ENCODE measurements around the gene OPCML.

OPCML gene

DNA sequence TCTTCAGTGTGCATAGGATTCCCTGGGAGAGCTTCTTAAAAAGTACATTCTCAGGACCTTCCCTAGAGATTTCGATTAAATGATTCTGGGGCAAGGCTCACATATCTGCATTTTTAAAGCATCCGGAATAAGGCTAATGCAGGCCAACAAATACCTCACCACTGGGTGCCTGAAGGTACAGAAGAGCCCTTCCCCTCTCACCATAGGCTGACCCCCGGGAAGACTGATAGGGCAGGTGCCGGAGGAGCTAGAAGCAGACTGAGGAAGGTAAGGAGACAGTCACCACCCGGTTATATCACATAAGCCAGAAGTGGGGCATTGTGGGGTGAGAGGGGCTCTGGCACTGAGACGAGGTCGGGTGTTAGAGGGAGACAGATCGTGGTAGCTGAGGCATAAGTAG, 1102.6 kb downstream of the OPCML start:
- no peak for DNase-seq (ENCODE audit: extremely low spot score)
- ChIA-PET CTCF (no interaction called here), POLR2A (no interaction called here)
- TF ChIP-seq, protein P1, sequence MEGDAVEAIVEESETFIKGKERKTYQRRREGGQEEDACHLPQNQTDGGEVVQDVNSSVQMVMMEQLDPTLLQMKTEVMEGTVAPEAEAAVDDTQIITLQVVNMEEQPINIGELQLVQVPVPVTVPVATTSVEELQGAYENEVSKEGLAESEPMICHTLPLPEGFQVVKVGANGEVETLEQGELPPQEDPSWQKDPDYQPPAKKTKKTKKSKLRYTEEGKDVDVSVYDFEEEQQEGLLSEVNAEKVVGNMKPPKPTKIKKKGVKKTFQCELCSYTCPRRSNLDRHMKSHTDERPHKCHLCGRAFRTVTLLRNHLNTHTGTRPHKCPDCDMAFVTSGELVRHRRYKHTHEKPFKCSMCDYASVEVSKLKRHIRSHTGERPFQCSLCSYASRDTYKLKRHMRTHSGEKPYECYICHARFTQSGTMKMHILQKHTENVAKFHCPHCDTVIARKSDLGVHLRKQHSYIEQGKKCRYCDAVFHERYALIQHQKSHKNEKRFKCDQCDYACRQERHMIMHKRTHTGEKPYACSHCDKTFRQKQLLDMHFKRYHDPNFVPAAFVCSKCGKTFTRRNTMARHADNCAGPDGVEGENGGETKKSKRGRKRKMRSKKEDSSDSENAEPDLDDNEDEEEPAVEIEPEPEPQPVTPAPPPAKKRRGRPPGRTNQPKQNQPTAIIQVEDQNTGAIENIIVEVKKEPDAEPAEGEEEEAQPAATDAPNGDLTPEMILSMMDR (IDR thresholded peaks at IDR 0.05; ENCODE audit: control extremely low read depth, extremely low read depth, low read depth, missing control alignments) = no peak

DNA sequence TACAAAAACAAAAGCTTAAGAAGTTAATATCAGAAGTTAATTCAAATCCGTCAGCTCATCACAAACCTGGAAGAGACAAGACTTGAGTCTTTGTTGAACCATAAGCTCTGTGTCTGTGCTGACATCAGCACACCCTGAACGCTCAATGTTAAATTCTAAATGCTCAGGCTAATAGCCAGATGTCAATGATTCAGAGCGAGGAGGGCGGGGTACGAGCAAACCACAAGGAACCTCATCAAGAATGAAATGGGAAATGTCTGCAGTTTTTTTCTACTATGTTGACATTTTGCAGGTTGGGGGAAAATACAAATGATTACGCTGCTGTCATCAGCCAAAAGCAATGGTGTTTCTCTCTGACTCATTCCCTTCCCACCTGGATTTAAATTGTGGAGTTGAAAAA, 1104.7 kb downstream of the OPCML start:
- POLR2A ChIA-PET = no interaction called here
- CTCF ChIA-PET = no interaction called here
- DNase-seq (ENCODE audit: extremely low spot score) = no peak
- TF ChIP-seq, protein P1 (IDR thresholded peaks at IDR 0.05; ENCODE audit: control extremely low read depth, extremely low read depth, low read depth, missing control alignments) = no peak

DNA sequence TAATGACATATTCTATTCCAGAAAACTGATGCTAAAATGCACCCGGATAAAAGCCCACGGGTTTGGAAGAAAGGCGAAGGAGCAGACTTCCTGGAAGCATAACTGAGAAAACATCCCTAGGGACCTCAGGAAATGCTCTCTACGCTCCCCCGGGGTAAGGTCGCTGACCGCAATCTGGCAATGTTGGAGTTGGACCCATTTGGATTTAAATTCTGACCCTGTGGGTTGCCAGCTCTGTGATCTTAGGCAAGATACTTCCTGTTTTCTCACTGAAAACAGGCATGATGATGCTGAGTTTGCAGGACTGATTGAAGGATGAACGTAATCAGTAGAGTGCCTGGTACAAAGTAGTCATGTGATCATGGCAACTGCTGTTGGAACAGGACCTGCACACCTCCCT, 1107.9 kb downstream of the OPCML start:
- ChIA-PET CTCF (interaction anchor here (0.9 to 1.8 kb wide), 3 partner anchors 10 to 13 kb away, joined by 3 to 5 read pairs (median 3); no protein-coding TSS in a partner anchor), POLR2A (no interaction called here)
- DNase-seq (ENCODE audit: extremely low spot score) = no peak
- TF ChIP-seq, protein P1 (IDR thresholded peaks at IDR 0.05; ENCODE audit: control extremely low read depth, extremely low read depth, low read depth, missing control alignments) = no peak

DNA sequence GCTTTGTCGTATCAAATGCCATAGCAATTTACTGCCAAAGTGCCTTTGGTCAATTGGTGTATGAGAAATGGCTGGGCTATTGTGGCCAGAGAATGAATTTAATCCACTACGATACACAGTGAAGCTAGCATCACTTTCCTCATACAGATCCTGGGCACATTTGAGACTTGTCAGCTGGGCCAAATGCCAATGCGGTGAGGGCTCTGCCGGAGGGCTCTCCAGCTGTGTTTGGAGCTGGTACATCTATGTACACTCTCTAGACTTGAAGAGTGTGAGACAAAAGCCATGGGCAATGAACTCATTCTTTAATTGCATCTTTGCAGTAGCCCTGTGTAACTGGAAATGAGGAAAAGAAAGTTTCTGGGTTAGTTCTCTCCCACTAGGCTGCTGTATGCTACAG, 1109.0 kb downstream of the OPCML start:
- POLR2A ChIA-PET = no interaction called here

DNA sequence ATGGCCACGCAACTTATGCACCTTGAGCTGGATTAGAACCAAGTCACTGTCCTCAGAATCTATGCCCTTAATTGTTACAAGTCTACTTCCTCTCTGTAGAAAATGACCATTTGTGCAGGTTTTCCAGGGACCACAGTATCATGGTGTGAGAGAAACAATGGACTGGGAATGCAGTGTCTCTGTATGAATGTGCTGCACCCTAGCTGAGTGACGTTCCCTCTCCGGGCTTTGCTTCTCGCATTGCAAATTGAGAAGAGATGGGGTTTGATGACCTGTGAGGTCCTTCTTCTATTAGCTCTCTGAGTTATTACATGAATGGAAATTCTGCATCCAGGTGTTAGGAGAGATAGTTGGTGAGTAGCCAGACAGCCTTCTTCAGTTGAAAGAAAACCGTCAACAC, 1109.6 kb downstream of the OPCML start:
- POLR2A ChIA-PET = no interaction called here
- TF ChIP-seq, protein P1 (IDR thresholded peaks at IDR 0.05; ENCODE audit: control extremely low read depth, extremely low read depth, low read depth, missing control alignments) = no peak
- DNase-seq (ENCODE audit: extremely low spot score) = no peak
- CTCF ChIA-PET = interaction anchor here (1.2 to 1.6 kb wide), 4 partner anchors 12 to 111 kb away, joined by 3 to 4 read pairs (median 4); no protein-coding TSS in a partner anchor

More for the DNA sequence above, 1109.0 kb downstream of the OPCML start:
- CTCF ChIA-PET = interaction anchor here (1.3 kb wide), 1 partner anchor 10 kb away, joined by 3 read pairs; no protein-coding TSS in a partner anchor
- DNase-seq (ENCODE audit: extremely low spot score) = no peak
- TF ChIP-seq, protein P1 (IDR thresholded peaks at IDR 0.05; ENCODE audit: control extremely low read depth, extremely low read depth, low read depth, missing control alignments) = no peak

DNA sequence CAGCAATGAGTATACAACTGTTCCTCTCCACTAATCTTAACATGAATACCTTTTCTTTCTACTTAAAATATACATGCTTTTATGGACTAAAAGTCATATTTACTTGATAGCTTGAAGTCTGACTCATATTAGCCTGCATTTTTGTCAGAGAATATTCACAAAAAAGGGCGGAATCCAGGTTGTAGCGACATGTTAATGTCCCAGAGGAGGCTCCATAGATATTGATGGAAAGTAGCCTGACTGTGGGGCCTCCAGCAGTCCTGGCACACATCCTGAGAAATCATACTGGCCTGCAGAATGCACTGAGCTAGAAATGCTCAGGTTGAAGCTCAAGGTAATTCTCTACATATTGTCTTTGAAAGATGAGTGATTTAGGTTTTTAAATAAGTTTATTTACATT, 1110.7 kb downstream of the OPCML start:
- DNase-seq (ENCODE audit: extremely low spot score) = no peak
- CTCF ChIA-PET = interaction anchor here (1.0 to 1.6 kb wide), 5 partner anchors 8 to 109 kb away, joined by 3 to 4 read pairs (median 3); no protein-coding TSS in a partner anchor

More for the DNA sequence above, 1110.7 kb downstream of the OPCML start:
- TF ChIP-seq, protein P1 (IDR thresholded peaks at IDR 0.05; ENCODE audit: control extremely low read depth, extremely low read depth, low read depth, missing control alignments) = no peak
- POLR2A ChIA-PET = no interaction called here
